ENCODE results near the gene ATRIP. TPM values are rescaled to one million over a fixed set of nuclear protein-coding genes. Genes with fewer than 3 reads are reported as not detected.

Gene ATRIP
- polyA plus RNA-seq, 1 donor from 2014 or later, result 11.1 TPM

DNA sequence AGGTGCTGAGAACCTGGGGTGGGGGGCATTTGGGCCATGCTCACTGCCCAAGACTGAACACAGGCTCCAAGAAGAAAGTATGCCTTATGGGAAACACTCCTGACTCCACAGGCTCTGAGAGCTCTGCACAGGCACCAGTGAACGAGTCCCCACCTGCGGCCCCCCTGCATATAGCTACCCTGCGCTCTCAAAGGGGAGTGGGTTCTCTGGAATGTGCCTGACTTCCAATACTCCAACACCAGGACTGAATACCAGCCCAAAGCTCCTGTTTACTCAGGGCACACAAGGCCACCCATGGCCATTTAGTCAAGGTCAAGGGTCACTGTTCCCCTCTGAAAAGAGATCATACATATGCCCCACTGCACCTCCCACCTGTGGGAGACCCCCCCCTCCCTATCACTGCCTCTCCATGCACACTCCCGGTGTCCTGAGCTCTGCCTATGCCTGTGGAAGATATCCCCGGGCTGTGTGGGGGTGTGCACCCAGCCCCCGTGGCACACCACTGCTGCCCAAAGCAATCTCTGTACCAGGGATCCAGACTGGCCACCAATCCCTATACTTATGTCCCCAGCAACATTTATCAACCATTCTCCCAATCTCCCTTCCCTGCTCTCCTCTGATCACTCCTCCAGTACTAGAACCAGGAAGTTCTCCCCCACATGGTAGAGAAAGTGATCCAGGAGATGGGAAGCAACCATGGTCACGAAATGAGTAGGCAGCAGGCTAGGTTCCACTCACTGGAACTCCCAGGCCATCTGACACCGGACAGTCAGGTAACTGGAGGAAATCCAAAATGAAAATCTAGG lies 15.1 kb upstream of the ATRIP start:
- no peak overlapping the region for H3K4me3 ChIP-seq (ENCODE audit: low read length)
- H3K9ac ChIP-seq (ENCODE audit: low read length), result no peak overlapping the region
- H2AFZ ChIP-seq (ENCODE audit: low read depth, low read length), result no peak overlapping the region
- no peak overlapping the region for H3K27ac ChIP-seq (ENCODE audit: low read length)
- no peaks in the 10 kb centered on the region for H3K9me3 ChIP-seq (ENCODE audit: low read length)
- no peaks in the 10 kb centered on the region for H3K9me2 ChIP-seq (ENCODE audit: insufficient read depth, low read length)
- TF ChIP-seq EP300 (conservative IDR thresholded peaks at IDR 0.05; ENCODE audit: poor library complexity, severe bottlenecking) (no peak), TAF1 (IDR thresholded peaks at IDR 0.05; ENCODE audit: low read depth) (no peak), RAD21 (conservative IDR thresholded peaks at IDR 0.05) (no peak), MXI1 (conservative IDR thresholded peaks at IDR 0.05; ENCODE audit: poor library complexity, severe bottlenecking) (no peak), POLR2AphosphoS5 (IDR thresholded peaks at IDR 0.05) (no peak), SMC3 (conservative IDR thresholded peaks at IDR 0.05; ENCODE audit: poor library complexity) (no peak), EZH2 (IDR thresholded peaks at IDR 0.05; ENCODE audit: borderline replicate concordance, insufficient read depth, low read length, poor library complexity, severe bottlenecking) (no peak)
- TF ChIP-seq, protein P1, sequence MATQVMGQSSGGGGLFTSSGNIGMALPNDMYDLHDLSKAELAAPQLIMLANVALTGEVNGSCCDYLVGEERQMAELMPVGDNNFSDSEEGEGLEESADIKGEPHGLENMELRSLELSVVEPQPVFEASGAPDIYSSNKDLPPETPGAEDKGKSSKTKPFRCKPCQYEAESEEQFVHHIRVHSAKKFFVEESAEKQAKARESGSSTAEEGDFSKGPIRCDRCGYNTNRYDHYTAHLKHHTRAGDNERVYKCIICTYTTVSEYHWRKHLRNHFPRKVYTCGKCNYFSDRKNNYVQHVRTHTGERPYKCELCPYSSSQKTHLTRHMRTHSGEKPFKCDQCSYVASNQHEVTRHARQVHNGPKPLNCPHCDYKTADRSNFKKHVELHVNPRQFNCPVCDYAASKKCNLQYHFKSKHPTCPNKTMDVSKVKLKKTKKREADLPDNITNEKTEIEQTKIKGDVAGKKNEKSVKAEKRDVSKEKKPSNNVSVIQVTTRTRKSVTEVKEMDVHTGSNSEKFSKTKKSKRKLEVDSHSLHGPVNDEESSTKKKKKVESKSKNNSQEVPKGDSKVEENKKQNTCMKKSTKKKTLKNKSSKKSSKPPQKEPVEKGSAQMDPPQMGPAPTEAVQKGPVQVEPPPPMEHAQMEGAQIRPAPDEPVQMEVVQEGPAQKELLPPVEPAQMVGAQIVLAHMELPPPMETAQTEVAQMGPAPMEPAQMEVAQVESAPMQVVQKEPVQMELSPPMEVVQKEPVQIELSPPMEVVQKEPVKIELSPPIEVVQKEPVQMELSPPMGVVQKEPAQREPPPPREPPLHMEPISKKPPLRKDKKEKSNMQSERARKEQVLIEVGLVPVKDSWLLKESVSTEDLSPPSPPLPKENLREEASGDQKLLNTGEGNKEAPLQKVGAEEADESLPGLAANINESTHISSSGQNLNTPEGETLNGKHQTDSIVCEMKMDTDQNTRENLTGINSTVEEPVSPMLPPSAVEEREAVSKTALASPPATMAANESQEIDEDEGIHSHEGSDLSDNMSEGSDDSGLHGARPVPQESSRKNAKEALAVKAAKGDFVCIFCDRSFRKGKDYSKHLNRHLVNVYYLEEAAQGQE (IDR thresholded peaks at IDR 0.05; ENCODE audit: borderline replicate concordance), result no peak
- TF ChIP-seq, protein P2, sequence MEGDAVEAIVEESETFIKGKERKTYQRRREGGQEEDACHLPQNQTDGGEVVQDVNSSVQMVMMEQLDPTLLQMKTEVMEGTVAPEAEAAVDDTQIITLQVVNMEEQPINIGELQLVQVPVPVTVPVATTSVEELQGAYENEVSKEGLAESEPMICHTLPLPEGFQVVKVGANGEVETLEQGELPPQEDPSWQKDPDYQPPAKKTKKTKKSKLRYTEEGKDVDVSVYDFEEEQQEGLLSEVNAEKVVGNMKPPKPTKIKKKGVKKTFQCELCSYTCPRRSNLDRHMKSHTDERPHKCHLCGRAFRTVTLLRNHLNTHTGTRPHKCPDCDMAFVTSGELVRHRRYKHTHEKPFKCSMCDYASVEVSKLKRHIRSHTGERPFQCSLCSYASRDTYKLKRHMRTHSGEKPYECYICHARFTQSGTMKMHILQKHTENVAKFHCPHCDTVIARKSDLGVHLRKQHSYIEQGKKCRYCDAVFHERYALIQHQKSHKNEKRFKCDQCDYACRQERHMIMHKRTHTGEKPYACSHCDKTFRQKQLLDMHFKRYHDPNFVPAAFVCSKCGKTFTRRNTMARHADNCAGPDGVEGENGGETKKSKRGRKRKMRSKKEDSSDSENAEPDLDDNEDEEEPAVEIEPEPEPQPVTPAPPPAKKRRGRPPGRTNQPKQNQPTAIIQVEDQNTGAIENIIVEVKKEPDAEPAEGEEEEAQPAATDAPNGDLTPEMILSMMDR (IDR thresholded peaks at IDR 0.05; ENCODE audit: poor library complexity, severe bottlenecking), result no peak
- H3F3A ChIP-seq (ENCODE audit: insufficient read depth, low read length, poor library complexity, severe bottlenecking), result no peaks in the 10 kb centered on the region
- no peaks in the 10 kb centered on the region for H3K27me3 ChIP-seq (ENCODE audit: insufficient read depth, low read depth, low read length)
- peaks cover 36% of the 10 kb centered on the region for H3K79me2 ChIP-seq (replicated peaks; ENCODE audit: insufficient read depth, low read length)
- H3K36me3 ChIP-seq (ENCODE audit: insufficient read depth, low read length), result no peaks in the 10 kb centered on the region
- H3K4me2 ChIP-seq (ENCODE audit: low read length), result no peak overlapping the region
- H4K20me1 ChIP-seq (ENCODE audit: insufficient read depth), result no peaks in the 10 kb centered on the region

DNA sequence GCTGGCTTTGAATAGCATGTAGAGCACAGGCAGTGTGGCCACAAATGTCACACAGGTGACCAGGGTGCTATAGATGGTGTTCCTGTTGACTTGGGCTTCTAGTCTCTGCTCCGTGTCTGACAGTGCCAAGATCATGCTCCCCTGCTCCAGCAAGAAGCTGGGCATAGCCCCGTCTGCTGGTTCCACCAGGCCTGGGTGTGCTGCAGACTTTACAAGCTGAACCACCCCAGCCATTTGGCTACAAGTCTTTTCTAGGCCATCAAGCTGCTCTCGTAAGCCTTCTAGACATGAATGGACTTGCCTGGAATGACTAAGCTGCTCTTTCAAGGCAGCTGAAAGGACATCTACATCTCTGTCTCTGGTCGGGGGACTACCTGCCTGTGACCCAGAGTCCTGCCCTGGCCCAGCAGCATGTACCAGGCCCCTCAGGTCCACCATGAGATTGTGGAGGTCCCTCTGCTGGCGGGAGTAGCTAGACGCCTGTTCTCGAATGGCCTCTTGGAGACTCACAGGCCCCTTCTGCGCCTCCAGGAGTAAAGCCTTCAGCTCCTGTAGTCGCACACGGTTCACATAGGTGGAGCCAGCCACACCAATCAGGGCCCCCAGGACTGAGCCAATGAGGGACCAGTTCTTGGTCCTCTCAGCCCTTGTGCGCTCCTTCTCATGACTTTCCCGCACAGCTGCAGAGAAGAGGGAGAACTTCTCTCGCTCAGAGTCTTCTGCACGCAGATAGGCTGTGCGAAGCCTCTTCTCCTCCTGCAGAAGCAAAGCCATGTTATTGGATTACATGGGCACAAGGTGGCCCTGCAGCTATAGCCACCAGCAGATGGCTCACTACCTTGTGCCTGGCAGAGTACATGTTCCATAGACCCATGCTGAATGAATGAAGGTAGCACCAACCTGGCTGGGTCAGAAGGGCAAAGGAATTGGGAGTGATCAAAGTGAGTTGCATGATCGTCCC lies 13.8 kb upstream of the ATRIP start:
- H2AFZ ChIP-seq (ENCODE audit: low read depth, low read length), result no peak overlapping the region
- H3K27me3 ChIP-seq (ENCODE audit: insufficient read depth, low read depth, low read length), result no peaks in the 10 kb centered on the region
- H3K4me2 ChIP-seq (ENCODE audit: low read length), result no peak overlapping the region
- H3K9me2 ChIP-seq (ENCODE audit: insufficient read depth, low read length), result no peaks in the 10 kb centered on the region
- TF ChIP-seq MXI1 (conservative IDR thresholded peaks at IDR 0.05; ENCODE audit: poor library complexity, severe bottlenecking), result no peak
- TF ChIP-seq, protein P2 (IDR thresholded peaks at IDR 0.05; ENCODE audit: poor library complexity, severe bottlenecking), result no peak
- no peak for TF ChIP-seq TAF1 (IDR thresholded peaks at IDR 0.05; ENCODE audit: low read depth)
- TF ChIP-seq, protein P1 (IDR thresholded peaks at IDR 0.05; ENCODE audit: borderline replicate concordance), result no peak
- no peak for TF ChIP-seq RAD21 (conservative IDR thresholded peaks at IDR 0.05)
- TF ChIP-seq SMC3 (conservative IDR thresholded peaks at IDR 0.05; ENCODE audit: poor library complexity), result no peak
- TF ChIP-seq POLR2AphosphoS5 (IDR thresholded peaks at IDR 0.05), result no peak
- no peak for TF ChIP-seq EZH2 (IDR thresholded peaks at IDR 0.05; ENCODE audit: borderline replicate concordance, insufficient read depth, low read length, poor library complexity, severe bottlenecking)
- no peak for TF ChIP-seq EP300 (conservative IDR thresholded peaks at IDR 0.05; ENCODE audit: poor library complexity, severe bottlenecking)
- no peaks in the 10 kb centered on the region for H3K36me3 ChIP-seq (ENCODE audit: insufficient read depth, low read length)
- H3K27ac ChIP-seq (ENCODE audit: low read length), result no peak overlapping the region
- H3K4me3 ChIP-seq (ENCODE audit: low read length), result no peak overlapping the region
- peaks cover 23% of the 10 kb centered on the region for H3K79me2 ChIP-seq (replicated peaks; ENCODE audit: insufficient read depth, low read length)
- H3K9ac ChIP-seq (ENCODE audit: low read length), result no peak overlapping the region
- H3F3A ChIP-seq (ENCODE audit: insufficient read depth, low read length, poor library complexity, severe bottlenecking), result no peaks in the 10 kb centered on the region
- H4K20me1 ChIP-seq (ENCODE audit: insufficient read depth), result no peaks in the 10 kb centered on the region
- no peaks in the 10 kb centered on the region for H3K9me3 ChIP-seq (ENCODE audit: low read length)

Measured in neural cell (in vitro differentiated cells).